Measurements from ENCODE around the gene TBCD.
"Not testable (repeated sequence)": the region's sequence is repeated elsewhere in the genome, so short reads cannot be mapped to it uniquely, and the experiment has no call there.

TBCD gene

GRCh38 chr17:82767041-82767754, 15.3 kb downstream of the TBCD start:
- no peaks in the 10 kb centered on the region for H3K27me3 ChIP-seq
- peaks cover 12% of the 10 kb centered on the region; the same call in 1 of the 2 replicates for H4K20me1 ChIP-seq
- no peak overlapping the region for H3K9ac ChIP-seq
- no peak overlapping the region; the same call in 1 of the 2 replicates for H3K27ac ChIP-seq
- peaks cover 92% of the 10 kb centered on the region for H3K36me3 ChIP-seq
- peak overlapping the region; percentile 64; the same call in 1 of the 2 replicates for H3K4me2 ChIP-seq
- peaks cover 26% of the 10 kb centered on the region for H3K4me1 ChIP-seq
- H3K4me3 ChIP-seq: no peak overlapping the region
- no peaks in the 10 kb centered on the region for H3K9me3 ChIP-seq
- no peak for TF ChIP-seq Cebpa-rat (IDR thresholded peaks at IDR 0.05)

- Histone ChIP-seq H3K36me3 (peaks cover 88% of the 10 kb centered on the region), H3K4me1 (peaks cover 42% of the 10 kb centered on the region), H3K4me3 (no peak overlapping the region), H3K9ac (no peak overlapping the region), H3K27me3 (no peaks in the 10 kb centered on the region), H4K20me1 (peaks cover 8% of the 10 kb centered on the region), H3K9me3 (no peaks in the 10 kb centered on the region), H3K4me2 (no peak overlapping the region), H3K27ac (no peak overlapping the region)
- TF ChIP-seq Cebpa-rat (IDR thresholded peaks at IDR 0.05): no peak
These were observed 17.2 kb downstream of the TBCD start for GRCh38 chr17:82769041-82769440.

DNA sequence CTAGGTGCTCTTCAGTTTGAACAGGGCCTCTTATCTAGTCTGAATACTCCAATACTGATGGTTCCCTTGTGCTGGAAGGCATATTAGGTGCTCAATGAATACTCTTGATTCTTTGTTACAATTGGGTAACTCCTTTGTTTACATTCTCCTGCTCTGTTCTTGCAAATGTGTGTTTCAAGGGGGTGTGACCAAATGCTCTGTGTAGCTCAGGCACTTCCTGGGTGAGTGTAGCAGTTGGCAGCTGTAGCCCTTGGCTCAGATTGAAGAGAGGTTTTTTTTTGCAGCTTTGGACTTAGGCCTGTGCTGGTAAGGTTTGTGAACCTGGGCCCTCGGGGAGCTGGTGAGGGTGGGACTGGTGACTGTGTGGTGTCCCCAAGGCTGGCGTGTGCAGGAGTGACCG, 20.2 kb downstream of the TBCD start:
- H3K4me2 ChIP-seq: peak overlapping the region; percentile 19; the same call in 1 of the 2 replicates
- no peak overlapping the region for H3K4me3 ChIP-seq
- no peaks in the 10 kb centered on the region for H3K9me3 ChIP-seq
- no peak for TF ChIP-seq Cebpa-rat (IDR thresholded peaks at IDR 0.05)
- no peaks in the 10 kb centered on the region for H3K27me3 ChIP-seq
- H3K36me3 ChIP-seq: peaks cover 64% of the 10 kb centered on the region
- H3K4me1 ChIP-seq: peaks cover 52% of the 10 kb centered on the region
- no peak overlapping the region for H3K27ac ChIP-seq
- H4K20me1 ChIP-seq: peaks cover 25% of the 10 kb centered on the region
- H3K9ac ChIP-seq: no peak overlapping the region

- not testable (repeated sequence) for H3K27me3 ChIP-seq, H3K27ac ChIP-seq, H3K9me3 ChIP-seq
- Histone ChIP-seq H3K9ac (peak overlapping the region; percentile 49; the same call in 1 of the 2 replicates), H4K20me1 (peaks cover 25% of the 10 kb centered on the region), H3K36me3 (peaks cover 40% of the 10 kb centered on the region), H3K4me2 (peak overlapping the region; percentile 91), H3K4me1 (peaks cover 73% of the 10 kb centered on the region), H3K4me3 (peak overlapping the region; percentile 58; the same call in 1 of the 2 replicates)
These were observed 22.6 kb downstream of the TBCD start for GRCh38 chr17:82774456-82774855.

DNA sequence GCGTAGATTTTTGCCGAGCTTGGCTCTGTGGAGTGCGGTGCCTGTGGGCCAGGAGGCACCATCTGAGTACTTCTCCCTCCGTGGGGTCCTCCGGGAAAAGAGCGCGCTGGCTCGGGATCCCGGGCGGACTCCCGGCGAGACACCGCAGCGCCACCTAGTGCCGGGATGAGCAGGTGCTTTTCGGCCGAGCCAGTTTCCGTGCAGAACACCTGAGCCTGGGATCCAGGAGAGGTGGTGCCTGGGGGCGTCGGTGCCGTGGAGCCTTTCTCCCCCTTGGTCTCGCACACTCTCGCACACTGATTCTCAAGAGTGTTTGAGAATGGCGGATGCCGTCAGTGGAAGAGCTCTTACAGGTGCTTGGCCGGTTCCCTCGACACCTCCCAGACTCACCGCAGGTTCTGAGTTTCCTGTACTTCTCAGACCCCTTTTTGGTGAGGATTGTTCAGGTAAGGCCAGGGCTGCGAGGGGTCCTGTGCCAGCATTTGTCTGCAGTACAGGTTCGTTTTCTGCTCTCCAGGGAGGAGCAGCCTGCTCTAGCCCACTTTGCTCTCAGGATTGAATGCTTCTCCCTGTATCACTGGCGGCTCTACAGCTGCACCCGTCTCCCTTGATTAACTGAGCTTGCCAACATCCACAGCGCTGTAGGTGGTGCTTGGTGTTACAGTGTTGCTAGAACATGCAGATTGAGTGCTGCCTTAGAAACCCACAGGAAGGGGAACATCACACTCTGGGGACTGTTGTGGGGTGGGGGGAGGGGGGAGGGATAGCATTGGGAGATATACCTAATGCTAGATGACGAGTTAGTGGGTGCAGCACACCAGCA, 23.3 kb downstream of the TBCD start:
- Histone ChIP-seq H3K9ac (peak overlapping the region; percentile 49; the same call in 1 of the 2 replicates), H3K4me2 (peak overlapping the region; percentile 91), H3K36me3 (peaks cover 32% of the 10 kb centered on the region), H3K4me1 (peaks cover 81% of the 10 kb centered on the region), H3K4me3 (peak overlapping the region; percentile 58), H3K27me3 (no peaks in the 10 kb centered on the region), H4K20me1 (peaks cover 25% of the 10 kb centered on the region), H3K27ac (peak overlapping the region; percentile 15; the same call in 1 of the 2 replicates), H3K9me3 (no peaks in the 10 kb centered on the region)
- TF ChIP-seq Cebpa-rat (IDR thresholded peaks at IDR 0.05): no peak

DNA sequence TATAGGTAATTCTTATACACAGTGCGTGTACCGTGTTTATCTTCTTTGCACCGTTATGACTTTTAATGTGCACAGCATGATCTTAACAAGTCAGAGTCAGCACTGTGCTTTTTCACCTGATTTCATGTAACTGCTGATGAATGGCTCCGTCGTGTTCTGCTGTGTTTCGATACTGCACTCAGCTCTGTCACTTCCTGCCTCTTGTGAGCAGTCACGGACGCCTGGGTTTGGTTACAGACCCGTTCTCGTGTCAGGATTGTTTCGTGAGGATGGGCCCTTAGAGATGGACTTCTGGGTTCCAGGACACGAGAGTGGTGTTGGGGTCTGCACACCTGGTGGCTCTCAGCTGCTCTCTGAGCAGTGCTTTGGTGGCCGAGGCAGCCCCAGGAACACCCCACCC, 24.6 kb downstream of the TBCD start:
- H3K4me1 ChIP-seq: peaks cover 91% of the 10 kb centered on the region
- H3K4me3 ChIP-seq: peak overlapping the region; percentile 57
- H3K27me3 ChIP-seq: no peaks in the 10 kb centered on the region
- H3K27ac ChIP-seq: peak overlapping the region; percentile 76
- no peak for TF ChIP-seq Cebpa-rat (IDR thresholded peaks at IDR 0.05)
- peak overlapping the region; percentile 51 for H3K9ac ChIP-seq
- peaks cover 20% of the 10 kb centered on the region for H3K36me3 ChIP-seq
- peak overlapping the region; percentile 89 for H3K4me2 ChIP-seq
- H4K20me1 ChIP-seq: peaks cover 25% of the 10 kb centered on the region
- no peaks in the 10 kb centered on the region for H3K9me3 ChIP-seq

DNA sequence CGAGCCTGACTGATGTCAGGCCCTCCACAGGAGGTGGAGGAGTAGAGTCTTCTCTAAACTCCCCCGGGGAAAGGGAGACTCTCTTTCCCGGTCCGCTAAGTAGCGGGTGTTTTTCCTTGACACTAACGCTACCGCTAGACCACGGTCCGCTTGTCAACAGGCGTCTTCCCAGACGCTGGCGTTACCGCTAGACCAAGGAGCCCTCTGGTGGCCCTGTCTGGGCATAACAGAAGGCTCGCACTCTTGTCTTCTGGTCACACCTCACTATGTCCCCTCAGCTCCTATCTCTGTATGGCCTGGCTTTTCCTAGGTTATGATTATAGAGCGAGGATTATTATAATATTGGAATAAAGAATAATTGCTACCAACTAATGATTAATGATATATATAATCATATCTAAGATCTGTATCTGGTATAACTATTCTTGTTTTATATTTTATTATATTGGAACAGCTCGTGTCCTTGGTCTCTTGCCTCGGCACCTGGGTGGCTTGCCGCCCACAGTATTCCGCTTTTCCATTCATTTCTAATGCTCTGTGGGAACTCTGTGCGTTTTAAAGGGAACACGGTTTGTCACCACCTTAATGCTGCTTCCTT, 26.0 kb downstream of the TBCD start:
- Histone ChIP-seq H3K27ac (peak overlapping the region; percentile 76), H4K20me1 (peaks cover 27% of the 10 kb centered on the region), H3K4me1 (peaks cover 91% of the 10 kb centered on the region), H3K36me3 (peaks cover 16% of the 10 kb centered on the region), H3K9ac (peak overlapping the region; percentile 62), H3K4me3 (peak overlapping the region; percentile 44), H3K4me2 (peak overlapping the region; percentile 89)
- H3K9me3 ChIP-seq, H3K27me3 ChIP-seq: not testable (repeated sequence)

GRCh38 chr17:82779541-82779940, 27.7 kb downstream of the TBCD start:
- Histone ChIP-seq H3K9me3 (no peaks in the 10 kb centered on the region), H3K4me3 (peak overlapping the region; percentile 17; the same call in 1 of the 2 replicates), H4K20me1 (peaks cover 34% of the 10 kb centered on the region), H3K36me3 (peaks cover 24% of the 10 kb centered on the region), H3K27me3 (no peaks in the 10 kb centered on the region), H3K4me2 (peak overlapping the region; percentile 89), H3K9ac (peak overlapping the region; percentile 62), H3K27ac (peak overlapping the region; percentile 66), H3K4me1 (peaks cover 82% of the 10 kb centered on the region)
- no peak for TF ChIP-seq Cebpa-rat (IDR thresholded peaks at IDR 0.05)

DNA sequence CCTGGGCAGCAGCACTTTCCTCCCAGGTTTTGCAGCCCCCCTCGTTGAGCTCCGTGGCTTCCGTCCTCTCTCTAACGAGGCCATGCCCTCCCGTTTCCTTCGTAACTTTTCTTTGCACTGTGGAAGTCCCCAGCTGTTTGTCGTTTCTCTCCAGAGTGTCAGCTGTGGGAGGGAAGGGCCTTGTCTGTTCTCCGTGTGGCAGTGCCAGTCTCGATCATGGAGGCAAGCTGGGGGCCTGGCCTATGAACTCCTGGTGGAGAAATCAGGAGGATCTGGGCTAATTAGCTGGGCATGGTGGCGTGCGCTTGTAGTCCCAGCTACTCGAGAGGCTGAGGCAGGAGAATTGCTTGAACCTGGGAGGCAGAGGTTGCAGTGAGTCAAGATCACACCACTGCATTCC, 28.3 kb downstream of the TBCD start:
- peak overlapping the region; percentile 66 for H3K27ac ChIP-seq
- H3K36me3 ChIP-seq: peaks cover 28% of the 10 kb centered on the region
- no peak for TF ChIP-seq Cebpa-rat (IDR thresholded peaks at IDR 0.05)
- peaks cover 27% of the 10 kb centered on the region for H4K20me1 ChIP-seq
- H3K4me2 ChIP-seq: peak overlapping the region; percentile 89
- no peak overlapping the region; the same call in 1 of the 2 replicates for H3K4me3 ChIP-seq
- peak overlapping the region; percentile 62 for H3K9ac ChIP-seq
- H3K4me1 ChIP-seq: peaks cover 76% of the 10 kb centered on the region
- no peaks in the 10 kb centered on the region for H3K27me3 ChIP-seq
- no peaks in the 10 kb centered on the region for H3K9me3 ChIP-seq
